Cerebellar cortex (tissue), 1 donor: Measurements from ENCODE around the gene SERPIND1.

Experiments
- DNase-seq: peaks from one replicate; pipeline ENCODE4 v3.0.0-alpha.2; 2015; ENCODE audit warnings: low spot score

The SERPIND1 gene

DNA sequence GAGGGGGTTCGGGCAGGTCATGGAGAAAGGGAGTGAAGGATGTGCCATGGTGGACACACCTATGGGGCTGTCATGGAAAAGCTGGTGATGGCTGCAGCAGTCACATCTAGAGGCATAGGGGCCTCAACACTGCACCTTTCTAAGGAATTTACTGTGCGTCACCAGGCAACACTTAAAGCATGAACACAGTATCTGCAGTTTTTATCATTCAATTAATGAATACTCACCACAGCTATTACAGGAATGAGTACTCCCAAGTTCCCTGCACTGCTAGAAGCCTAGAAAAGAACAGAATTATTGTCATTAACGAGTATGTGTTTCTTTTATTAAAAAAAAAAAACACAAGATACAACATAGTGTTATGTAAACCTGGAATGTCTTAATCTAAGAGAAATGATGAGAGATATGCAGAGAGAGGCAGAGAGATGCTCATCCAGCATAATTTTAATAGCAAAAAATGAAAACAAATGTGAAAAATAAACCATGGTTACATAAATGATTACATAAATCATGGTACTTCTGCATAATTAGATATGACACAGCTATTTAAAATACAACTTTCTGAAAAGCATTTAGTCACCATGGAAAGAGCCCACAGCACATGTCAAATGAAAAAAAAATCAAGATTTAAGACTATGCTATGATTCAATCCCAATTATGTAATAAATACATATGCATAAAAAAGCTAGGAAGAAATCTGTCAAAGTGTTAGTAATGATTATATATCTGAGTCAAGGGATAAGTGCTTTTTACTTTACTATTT is 19.2 kb downstream of the SERPIND1 start:
- DNase-seq, result no peak

DNA sequence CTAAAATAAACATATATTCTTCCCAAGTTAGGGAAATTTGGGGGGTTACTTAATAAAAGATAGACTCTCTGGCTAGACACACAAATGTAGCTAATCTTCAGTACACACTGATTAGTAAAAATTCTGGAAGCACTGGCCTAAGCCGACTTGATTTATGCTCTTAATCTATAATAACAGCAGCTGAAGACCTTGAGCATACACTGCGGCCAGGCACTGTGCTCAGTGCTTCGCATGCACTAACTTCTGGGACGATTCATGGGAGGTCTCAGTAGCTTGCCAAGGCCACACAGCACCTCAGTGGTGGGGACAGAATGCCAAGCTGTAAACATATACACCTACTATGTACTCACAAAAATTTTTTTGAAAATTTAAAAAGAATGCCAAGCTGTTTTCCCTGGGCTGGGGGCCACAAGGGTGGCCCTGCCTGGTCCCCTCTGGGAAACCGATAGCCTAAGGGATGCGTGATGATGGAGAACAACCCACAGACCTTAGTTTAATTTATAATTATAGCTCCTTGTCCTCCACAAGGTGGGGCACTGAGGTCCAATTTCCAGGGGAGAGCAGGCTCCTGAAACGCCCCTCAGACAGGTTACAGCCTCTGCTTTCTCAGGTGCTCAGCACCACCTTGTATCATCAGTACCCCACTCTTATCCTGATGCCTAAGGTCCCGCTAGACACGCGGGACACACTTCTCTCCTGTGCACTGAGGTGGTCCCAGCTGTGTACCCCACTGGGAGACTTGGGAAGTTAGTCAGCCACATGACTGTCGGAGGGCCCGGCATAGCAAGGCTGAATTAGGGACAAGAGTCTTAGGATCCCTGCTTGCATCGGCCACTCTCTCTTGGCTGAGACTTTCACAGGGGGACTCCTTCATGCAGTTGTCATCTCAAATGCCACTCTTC is 20.1 kb downstream of the SERPIND1 start:
- peak; percentile 14 for DNase-seq

DNA sequence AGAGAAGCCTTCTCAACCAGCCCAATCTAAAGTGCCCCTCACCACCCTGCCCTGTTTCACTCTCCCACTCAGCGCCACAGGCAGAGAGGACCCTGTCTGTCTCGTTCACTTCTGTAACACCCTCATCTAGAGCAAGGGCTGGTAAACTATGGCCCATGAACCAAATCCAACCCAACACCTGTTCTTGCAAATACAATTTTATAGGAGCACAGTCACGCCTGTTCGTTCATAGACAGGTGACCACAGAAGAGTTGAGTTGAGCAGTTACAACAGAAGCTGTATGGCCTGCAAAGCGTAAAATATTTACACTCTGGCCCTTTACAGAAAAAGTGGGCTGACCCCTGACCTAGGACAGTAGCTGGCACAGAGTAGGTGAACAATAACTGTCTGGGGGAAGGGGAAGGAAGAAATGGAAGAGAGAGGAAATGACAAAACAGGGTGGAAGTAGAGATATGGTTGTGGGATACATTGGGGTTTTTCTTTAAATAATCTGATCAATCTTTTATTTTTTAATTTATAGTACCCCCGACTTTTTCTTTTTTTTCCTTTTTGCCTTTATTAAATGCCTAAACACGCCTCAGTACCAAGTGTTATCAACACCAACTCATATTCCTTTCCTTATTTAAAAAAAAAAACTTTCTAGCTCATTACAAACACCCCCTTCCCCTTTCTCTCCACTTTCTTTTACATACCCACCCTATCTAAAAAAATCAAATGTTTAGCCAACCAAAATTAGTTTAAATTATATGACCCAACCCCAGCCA is 20.9 kb downstream of the SERPIND1 start:
- no peak for DNase-seq

DNA sequence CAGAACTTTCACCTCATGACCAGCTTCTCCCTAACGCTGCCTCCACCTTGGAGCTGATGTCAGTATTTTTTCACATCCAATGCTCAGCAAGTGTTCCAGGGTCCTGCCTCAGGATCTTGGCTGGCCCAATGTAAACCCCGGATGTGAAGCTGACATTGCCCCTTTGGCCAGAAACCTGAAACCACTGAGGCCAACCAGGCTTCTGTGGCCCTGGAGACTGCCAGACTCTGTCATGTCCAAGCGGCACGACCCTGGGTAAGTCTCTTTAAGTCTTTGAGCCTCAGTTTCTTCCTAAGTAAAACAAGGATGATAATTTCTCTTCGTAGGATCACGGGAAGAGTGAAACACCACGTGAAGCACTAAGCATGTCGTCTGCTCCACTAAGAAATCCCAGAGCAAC is 22.8 kb downstream of the SERPIND1 start:
- no peak for DNase-seq

DNA sequence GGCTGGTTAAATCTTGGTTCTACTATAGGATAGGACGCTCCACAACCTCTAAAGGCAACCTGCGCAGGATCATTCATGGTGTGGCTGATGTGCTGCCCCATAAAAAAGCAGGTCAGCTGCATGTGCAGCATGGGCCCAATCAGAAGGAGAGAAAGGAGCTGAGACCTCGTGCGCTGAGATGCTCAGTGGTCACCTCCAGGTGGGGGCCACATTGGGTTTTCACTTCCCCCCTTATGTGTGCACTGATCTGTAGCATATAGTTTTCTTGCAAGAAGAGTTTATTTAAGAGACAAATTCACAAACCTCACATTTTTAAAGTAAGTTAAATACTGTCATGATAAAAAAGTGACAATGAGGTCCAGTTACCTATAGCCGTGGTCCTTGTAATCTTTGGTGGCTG is 24.3 kb downstream of the SERPIND1 start:
- DNase-seq, result no peak

DNA sequence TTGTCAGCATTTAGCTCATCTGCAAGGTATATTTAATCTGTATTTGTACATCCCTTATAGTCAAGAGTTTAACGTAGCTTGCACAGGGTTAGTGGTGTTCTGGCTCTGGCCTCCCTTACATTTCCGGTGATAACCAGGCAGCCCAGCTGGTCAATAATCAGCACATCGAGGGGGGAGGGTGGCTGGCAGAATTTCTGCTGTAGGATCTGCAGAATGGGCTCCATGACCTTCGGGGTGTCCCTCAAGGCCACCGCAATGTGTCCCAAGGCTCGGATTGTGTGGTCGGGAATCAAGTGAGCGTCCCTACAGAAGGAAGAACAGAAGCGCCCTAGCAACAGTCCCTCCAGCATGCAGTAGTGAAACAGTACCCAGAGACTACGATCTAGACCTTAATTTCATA is 25.1 kb downstream of the SERPIND1 start:
- no peak for DNase-seq

DNA sequence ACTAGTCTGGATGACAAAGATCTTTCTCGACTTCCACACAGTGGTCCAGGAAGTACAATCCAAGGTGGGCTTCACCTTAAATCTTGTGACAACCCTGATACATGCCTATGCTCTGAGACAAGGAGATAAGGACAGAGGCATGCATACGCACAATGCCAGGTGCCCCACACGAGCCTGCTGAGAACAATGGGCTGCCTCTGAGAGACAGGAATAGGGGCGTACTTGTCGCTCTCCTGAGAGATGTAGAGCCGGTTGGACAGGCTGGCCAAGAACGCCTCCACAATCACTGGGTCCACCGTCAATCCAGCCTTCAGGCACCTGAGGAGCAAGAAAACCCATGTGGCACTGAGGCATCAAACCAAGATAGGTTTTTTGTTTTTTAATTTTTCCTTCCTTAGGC is 25.5 kb downstream of the SERPIND1 start:
- DNase-seq, result no peak

DNA sequence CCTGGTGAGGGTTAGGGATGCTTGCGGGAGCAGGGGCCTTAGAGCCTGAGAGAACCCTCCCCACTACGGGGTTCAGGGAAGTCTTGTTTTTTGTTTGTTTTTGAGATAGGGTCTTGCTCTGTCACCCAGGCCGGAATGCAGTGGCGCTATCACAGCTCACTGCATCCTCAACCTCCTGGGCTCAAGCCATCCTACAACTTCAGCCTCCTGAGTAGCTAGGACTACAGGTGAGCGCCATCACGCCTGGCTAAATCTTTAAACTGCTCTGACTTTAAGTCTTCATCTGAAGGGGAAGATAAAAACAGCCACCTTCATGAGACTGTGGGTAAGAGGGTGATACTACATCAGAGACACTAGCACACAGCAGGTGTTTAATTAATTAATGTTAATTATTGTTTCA is 28.5 kb downstream of the SERPIND1 start:
- no peak for DNase-seq

DNA sequence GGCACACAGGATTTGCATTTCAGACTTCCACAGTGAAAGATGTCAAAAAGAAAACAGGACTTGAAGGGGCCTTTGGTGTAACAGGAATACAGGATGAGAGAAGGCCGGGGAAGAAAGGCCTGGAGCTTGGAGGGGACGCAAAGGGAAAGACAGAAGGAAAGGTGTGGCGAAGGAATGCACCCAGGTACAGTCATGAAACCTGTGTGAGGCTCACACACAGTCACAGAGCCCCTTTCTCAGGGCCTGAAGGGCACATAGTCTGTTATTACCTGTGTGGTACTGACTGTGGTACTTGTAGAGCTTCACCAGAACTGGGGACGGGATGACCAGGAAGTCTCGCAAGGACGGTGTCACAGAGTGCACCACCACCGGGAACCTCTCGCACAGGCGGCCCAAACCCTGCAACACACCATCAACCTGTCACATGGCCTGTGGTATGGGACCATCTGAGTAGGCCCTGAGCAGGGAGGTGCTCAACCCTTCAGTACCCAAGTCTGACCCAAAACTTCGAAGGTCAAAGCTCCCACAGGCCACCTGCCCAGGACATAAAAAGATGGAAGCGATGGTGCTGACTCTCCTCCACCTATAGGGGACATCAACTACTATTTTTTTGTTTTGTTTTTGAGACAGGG is 29.1 kb downstream of the SERPIND1 start:
- DNase-seq, result no peak

DNA sequence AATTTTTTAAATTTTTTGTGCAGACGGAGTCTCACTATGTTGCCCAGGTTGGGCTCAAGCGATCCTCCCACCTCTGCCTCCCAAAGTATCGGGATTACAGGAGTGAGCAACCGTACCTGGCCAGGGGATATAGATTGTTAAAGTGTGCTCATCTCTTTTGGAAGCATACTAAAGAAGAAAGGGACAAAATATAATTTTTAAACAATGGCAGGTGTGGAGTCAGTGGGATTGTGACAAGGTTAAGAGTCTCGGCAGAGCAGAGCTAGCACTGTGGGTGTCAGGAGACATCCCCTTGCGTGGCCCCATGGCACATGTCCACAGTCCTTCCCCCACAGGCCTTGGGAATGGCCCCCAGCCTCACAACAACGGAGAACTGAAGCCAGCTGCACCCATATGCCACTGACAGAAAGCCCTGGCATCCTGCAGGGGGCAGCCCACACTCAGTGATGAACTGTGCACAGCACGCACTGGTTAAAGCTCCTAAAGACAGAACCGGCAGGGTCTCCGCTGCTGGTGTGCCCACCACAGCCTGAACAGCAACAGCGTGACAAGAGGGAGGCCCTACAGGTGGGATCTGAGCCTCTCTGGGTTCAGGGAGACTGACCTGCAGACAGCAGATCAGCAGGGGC is 29.9 kb downstream of the SERPIND1 start:
- DNase-seq, result peak; percentile 42

DNA sequence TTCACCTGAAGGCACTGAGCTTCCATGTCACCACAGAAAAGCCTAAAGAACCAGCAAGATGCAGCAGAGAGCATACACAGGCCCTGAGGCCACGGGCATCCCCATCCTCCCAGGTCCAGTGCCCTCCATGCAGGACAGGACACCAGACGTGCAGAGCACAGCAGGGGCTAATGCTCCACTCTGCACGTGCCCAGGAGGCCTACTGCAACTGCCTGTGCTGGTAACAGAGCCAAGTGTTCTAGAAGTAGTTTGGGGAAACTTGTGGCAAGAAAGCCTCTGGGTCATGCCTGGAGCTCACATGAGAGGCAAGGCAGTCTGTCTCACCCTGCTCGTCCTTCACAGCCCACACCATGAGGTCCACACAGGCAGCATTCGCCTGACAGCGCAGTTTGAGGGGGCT is 30.7 kb downstream of the SERPIND1 start:
- no peak for DNase-seq

DNA sequence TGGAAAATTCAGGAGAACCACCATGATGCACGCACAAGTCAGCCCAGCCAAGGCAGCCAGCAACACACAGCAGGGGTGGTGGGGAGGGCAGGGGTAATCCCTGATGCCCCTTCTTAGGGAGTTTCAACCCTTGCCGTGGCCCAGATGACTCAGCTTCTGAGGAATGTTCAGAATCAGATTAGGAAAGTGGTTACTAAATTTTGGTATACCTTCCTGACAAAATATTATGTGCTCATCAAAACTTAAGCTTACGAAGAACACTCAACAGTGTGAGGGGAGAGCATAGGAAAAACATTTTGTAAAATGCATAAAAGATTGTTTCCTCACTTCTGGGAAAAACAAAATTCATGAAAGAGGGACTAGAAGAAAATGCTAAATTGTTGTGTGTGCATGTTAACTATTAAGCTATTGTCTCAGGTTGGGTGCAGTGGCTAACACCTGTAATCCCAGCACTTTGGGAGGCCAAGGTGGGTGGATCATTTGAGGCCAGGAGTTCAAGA is 32.1 kb downstream of the SERPIND1 start:
- DNase-seq, result no peak

DNA sequence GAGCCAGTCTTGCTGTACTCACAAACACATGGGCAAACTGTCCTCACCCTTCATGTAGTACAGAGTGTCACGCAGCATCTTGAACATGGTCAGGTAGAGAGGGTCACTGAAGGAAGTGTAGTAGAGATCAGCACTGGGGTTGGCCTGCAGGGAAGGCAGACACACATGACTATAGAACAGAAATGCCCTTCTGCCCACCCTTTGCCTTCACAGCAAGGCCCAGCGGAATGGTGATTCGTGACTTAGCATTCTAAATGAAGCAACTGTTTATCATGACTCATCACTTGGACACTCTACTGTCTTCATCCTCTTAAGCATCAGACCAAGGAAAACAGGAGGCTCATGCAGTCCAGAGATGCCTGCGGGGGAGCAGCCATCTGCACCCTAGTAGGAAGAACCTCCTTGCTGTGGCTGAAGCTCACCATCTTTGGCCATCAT is 33.4 kb downstream of the SERPIND1 start:
- DNase-seq, result peak; percentile 45

DNA sequence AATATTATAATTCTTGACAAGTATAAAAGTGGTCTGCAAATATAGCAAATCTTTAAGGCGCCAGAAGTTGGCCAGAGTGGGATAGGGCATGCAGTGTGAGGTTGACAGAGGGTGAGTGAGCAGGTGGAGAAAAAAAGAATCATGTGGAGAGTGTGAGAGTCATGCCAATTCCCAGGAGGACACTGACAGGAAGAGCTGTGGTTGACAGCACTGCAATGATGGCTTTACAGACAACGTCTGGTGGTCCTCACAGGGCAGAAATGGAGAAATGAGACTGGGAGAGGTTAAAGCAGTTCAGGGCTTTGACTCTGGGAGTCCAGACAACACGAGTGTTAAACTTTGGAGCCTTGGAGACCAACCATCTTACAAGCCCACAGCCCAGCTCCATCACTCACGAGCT is 34.9 kb downstream of the SERPIND1 start:
- DNase-seq, result no peak

DNA sequence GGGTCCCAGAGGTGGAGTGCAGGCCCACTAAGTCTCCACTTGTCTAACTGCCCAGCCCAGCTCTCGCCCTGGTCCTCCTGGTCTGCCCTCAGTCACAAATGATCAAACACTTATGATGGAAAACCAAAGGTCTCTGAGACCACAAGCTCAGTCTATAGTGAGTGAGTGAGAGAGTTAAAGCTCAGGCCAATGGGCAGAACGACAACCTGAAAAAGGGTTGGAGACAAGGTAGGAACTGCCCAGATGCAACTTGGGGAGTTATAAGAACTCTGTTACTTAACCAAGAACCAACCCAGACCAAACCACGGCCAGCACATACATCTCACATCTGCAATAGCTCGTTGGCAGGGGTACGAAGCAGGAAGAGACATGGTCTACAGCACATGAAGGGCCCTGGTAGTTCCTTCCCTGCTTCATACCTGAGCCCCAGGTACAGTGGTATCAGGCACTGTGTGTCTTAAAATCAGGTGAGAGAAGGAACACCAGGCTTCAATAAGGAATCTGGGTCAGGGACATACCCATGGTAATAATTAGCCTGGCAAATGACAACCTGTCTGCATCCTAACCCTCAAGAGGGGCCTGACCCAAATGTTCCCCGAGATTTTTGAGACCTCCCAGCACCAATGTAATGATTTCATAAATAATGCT is 35.7 kb downstream of the SERPIND1 start:
- DNase-seq, result no peak

DNA sequence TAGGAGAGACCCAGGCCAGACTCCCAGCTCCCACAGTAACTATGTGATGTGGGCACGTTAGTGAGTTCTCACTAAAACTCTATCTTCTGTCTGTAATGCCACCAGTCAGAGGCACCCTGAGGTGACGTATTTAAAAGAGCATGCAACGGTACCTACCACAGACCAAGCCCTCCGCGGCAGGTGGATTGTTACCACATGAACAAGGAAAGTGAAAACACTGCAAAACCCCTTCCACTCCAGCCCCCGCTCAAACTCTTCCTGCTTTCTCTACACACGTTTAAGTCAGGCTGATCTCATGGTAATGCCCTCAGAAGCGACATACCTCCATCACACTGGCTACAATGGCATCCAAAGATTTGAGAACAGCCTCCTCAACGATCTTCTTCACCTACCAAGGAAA is 36.7 kb downstream of the SERPIND1 start:
- no peak for DNase-seq

DNA sequence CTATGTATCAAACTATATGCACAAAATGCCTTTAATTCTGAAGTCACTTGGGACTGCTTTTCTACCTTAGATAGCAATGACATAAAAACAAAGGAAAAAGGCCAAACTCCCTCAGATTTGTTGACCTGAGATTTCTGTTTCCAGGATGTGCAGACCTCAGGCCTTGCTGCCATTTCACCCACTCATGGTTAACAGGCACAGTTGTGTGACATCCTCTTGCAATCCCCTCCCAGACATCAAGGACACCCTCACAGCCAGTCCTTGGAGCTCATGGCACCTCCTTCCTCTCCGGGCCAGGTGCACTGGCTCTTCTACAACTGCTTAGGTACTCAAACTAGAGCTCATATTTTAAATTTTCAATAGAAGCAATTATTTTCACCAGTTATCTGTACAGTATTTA is 37.3 kb downstream of the SERPIND1 start:
- no peak for DNase-seq

DNA sequence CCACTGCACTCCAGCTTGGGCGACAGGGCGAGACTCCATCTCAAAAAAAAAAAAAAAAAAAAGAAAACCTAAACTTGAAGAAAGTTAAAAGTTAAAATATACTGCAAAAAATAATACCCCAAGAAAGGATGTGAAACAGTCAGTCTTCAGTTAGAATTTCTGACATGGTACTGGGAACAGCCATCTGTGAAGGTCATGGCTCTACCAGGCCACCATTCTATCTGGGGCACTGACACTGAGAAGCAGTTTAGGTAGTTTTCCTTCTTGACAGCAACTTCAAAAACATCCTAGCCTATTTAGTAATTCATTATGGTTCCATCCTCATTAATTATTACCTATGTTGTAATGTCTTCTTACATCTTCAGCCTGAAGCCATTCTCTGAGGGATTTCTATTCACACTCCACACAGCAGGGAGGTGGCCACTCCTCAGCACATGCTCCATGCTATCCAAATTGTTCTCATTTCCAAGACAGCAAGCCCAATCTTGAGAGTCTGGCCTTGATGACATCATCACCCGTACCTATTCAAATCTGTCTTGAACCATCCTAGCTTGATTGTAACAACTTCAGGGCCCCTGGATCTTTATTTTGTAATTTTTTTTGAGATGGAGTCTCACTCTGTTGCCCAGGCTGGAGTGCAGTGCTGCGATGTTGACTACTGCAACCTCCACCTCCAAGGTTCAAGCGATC is 38.2 kb downstream of the SERPIND1 start:
- DNase-seq, result no peak

DNA sequence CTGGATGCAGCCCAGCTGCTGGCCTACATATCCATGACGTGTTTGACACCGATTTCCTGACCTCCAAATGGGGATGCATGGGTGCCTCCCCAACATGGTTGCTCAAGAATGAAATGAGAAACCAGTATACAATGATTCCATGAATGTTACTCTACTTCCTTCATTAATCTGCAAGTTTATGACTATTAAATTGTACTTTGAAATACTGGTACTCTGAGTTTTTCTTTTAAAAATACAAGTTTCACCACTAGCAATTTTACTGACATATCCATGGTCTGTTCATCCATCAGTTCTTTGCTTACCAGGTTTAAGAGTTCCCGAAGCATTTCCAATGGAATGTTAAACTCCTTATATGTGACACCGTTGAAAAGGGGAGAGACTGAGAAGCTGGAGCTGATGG is 39.1 kb downstream of the SERPIND1 start:
- no peak for DNase-seq

DNA sequence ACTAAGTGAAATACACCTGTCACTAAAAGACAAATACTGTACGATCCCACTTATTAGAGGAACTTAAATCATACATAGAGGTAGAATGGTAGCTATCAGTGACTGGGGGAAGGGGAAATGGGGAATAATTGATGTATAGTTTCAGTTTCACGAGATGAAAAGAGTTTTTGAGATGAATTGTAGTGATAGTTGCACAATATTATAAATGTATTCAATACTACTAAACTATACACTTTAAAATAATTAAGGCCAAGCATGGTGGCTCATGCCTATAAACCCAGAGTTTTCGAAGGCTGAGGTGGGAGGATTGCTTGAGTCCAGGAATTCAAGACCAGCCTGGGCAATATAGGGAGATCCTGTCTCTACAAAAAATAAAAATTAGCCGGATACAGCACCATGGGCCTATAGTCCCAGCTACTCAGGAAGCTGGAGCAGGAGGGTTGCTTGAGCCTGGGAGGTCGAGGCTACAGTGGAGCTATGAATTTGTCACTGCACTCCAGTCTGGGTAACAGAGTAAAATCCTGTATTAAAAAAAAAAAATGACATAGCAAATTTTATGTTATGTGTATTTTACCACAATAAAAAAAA is 40.4 kb downstream of the SERPIND1 start:
- DNase-seq, result no peak
